A549 treated with AZD9567 at 1 μM for 4 hours (cell line): ENCODE results near the gene GOLGA6L22. TPM values are rescaled to one million over a fixed set of nuclear protein-coding genes. Genes with fewer than 3 reads are reported as not detected.

Source experiments
- total RNA-seq: library from RNA; stranded (reverse); fragments of 200-300 nt; extraction: Qiagen RNA extraction; gene quantifications from 5 replicates; pipeline ENCODE4 v1.2.3, GENCODE V29; 2022; ENCODE audit not compliant: insufficient read depth

Gene GOLGA6L22, protein sequence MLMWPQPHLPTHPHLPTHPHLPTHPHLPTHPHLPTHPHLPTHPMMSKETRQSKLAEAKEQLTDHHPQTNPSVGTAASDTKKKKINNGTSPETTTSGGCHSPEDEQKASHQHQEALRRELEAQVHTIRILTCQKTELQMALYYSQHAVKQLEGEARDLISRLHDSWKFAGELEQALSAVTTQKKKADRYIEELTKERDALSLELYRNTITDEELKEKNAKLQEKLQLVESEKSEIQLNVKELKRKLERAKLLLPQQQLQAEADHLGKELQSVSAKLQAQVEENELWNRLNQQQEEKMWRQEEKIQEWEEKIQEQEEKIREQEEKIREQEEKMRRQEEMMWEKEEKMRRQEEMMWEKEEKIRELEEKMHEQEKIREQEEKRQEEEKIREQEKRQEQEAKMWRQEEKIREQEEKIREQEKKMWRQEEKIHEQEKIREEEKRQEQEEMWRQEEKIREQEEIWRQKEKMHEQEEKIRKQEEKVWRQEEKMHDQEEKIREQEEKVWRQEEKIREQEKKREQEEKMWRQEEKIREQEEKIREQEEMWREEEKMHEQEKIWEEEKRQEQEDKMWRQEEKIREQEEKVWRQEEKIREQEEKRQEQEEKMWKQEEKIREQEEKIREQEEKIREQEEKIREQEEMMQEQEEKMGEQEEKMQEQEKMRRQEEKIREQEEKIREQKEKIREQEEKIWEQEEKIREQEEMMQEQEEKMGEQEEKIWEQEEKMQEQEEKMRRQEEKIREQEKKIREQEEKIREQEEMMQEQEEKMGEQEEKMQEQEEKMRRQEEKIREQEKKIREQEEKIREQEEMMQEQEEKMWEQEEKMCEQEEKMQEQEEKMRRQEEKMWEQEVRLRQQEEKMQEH
- total RNA-seq, result not detected in 5 replicates

DNA sequence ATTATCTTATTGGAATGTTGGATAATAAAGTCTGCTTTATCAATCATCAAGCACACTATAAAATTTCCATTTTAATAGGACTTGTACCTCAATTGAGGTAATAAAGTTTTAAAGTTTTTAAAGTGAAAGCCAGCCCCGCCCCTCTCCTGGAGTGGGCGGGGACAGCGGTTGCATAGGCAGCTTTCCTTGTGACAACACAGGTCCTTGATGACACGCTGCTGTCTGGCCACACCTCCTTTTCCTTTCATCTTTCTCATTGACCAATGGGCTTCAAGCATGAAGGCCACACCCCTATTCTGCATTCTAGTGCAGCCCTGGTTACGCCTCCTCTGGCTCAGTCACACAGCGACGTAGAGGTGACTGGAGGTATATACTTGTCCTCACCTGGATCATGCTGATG, at the start of gene GOLGA6L22:
GOLGA6L22 (plus strand) TSS at position 301 of the 400 bp plus-strand sequence; CDS start at position 392, 91 bp downstream.

